ENCODE results near the gene ZNF821. TPM values are rescaled to one million over a fixed set of nuclear protein-coding genes. Genes with fewer than 3 reads are reported as not detected.

The ZNF821 gene
- total RNA-seq (2022; extraction: Qiagen RNA extraction), result 3.4 to 4.1 TPM (median 4.1 TPM) in 5 replicates

DNA sequence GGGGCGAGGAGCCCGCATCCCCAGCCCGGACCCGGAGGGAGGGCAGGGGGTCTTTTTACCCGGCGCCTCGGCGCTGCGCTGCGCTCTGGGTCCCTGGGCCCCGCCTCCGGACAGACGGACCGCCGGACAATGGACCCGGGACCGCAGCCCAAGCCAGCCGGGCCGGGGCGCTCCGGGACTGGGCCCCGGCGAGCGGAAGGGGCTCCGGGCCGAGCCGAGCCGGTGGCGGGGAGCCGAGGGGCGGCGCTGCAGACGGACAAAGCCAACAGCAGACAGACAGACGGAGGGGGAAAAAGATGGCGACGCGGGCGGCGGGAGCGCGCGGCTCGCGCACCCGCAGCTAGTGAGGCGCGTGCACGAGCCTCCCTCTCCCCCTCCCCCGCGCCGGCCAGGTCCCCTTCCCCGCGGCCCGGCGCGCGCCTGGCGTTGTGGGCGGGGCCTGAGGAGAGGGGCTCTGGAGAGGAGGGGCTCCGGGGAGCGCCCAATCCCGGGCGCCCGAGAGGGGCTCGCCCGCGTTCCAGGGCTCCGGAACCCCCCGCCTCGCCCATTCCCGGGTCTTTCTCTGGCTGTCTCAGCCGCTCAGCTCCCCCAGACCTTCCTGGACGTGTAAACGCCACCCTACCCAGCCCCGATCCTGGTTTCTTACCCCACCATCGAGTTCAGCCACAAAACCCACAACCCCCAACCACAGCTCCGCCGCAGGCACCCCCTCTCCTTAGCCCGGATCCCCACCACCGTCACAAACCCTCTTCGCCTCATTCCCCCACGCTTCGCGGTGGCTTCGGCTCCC, at the start of gene ZNF821:
Gene ZNF821 (minus strand): TSS at position 334 of the 790 bp plus-strand sequence. CDS start 4,236 bp downstream, outside the sequence.

DNA sequence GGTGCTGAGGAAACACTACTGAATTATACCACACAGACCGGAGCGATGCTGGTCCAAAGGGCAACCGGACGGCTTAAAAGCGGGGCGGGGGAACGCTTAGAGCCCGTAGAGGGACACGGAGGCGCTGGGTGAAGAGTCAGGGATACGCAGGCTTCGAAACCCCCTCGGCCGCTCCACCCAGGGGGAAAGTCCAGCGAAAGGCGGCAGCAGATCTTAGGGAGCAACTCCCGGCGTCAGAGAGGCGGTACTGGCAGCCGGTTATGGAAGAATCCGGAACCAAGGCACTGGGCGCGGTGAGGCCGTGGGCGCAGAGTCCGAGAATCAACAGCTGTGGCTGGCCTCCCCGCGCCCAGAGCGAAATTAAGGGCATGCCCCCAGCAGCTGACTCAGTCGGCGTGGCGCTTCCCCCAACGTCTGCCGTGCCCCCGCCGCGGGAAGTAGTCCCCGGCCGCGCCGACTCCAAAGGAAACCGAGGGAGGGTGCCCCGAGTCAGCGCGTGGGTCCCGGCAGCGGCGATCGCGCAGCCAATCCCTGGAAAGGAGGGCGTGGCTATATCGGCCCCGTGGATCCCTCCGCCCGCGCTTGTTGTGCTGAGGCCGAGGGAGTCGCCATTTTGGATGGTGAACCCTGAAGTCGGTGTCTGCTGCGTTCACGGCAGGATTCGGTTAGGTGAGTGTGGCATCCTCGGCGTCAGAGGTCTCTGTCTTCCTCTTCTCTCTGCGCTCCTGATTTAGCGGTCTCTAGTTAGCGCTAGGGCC, 11.1 kb upstream of the ZNF821 start, which contains the start of gene IST1:
Gene IST1 (plus strand): TSS at position 611 of the 758 bp plus-strand sequence. CDS start 20,110 bp downstream, outside the sequence.

GRCh38 chr16:71845639-71846430, 38.1 kb downstream of the ZNF821 start, which contains the start of gene ATXN1L:
TSS of gene ATXN1L (plus strand) at chr16:71845976. CDS start at chr16:71849741, 3,765 bp downstream.

Other genes with a start within 250 kb of the ZNF821 start
- gene PHLPP2, start 159.5 kb downstream of the ZNF821 start, total RNA-seq (2022; extraction: Qiagen RNA extraction), result 10.2 to 14.5 TPM (median 10.7 TPM) in 5 replicates
- 40.1 to 53.2 TPM (median 44.1 TPM) in 5 replicates for gene AP1G1, start 75.3 kb downstream of the ZNF821 start, total RNA-seq (2022; extraction: Qiagen RNA extraction)
- 13.7 to 21.8 TPM (median 17.5 TPM) in 5 replicates for gene ATXN1L, start 38.2 kb downstream of the ZNF821 start, total RNA-seq (2022; extraction: Qiagen RNA extraction)
- 165 to 208 TPM (median 172 TPM) in 5 replicates for gene IST1, start 11.3 kb upstream of the ZNF821 start, total RNA-seq (2022; extraction: Qiagen RNA extraction)
- gene PKD1L3, start 116.2 kb upstream of the ZNF821 start, total RNA-seq (2022; extraction: Qiagen RNA extraction), result not detected in 5 replicates
- gene DHODH, start 124.6 kb upstream of the ZNF821 start, total RNA-seq (2022; extraction: Qiagen RNA extraction), result 12.8 to 16.1 TPM (median 13.0 TPM) in 5 replicates
- not detected in 5 replicates for gene HP, start 170.3 kb upstream of the ZNF821 start, total RNA-seq (2022; extraction: Qiagen RNA extraction)
- not detected in 5 replicates for gene HPR, start 179.0 kb upstream of the ZNF821 start, total RNA-seq (2022; extraction: Qiagen RNA extraction)
- gene TXNL4B, start 209.4 kb upstream of the ZNF821 start, total RNA-seq (2022; extraction: Qiagen RNA extraction), result 19.7 to 23.9 TPM (median 22.3 TPM) in 5 replicates
- 45.6 to 58.9 TPM (median 47.9 TPM) in 5 replicates for gene DHX38, start 209.7 kb upstream of the ZNF821 start, total RNA-seq (2022; extraction: Qiagen RNA extraction)